GM12874 (cell line): ENCODE data around the gene PTGIS.

ENCODE experiments used
- CTCF ChIP-seq: IDR thresholded peaks from 2 replicates; pipeline ENCODE4 v1.5.1; 2011; ENCODE audit warnings: low read depth, mild to moderate bottlenecking, control low read depth, low read length, moderate library complexity; ENCODE audit not compliant: insufficient read depth

PTGIS gene

DNA sequence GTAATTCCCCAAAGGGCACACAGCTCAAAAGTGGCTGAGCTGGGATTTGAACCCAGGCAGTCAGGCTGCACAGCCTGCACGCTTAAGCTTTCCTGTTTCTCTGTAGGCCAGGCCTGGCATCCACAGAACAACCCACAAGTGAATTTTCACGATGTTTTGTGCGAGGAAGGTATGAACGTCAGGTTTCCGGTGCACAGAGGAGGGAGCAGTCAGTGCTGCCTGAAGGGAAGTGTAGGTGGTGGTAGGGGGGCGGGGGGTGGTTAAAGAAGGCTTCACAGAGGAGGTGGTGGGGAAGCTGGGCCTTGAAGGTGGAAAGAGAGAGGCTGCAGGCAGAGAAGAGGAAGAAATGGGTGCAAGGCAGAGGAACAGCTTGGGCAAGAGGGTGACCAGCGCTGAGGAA lies 99.5 kb downstream of the PTGIS start:
- TF ChIP-seq CTCF: no peak

- no peak for TF ChIP-seq CTCF
These were observed 101.6 kb downstream of the PTGIS start for GRCh38 chr20:49466114-49466912.

GRCh38 chr20:49464556-49464955 lies 103.4 kb downstream of the PTGIS start:
- TF ChIP-seq CTCF: no peak

GRCh38 chr20:49462626-49463025 lies 105.3 kb downstream of the PTGIS start:
- TF ChIP-seq CTCF: no peak

DNA sequence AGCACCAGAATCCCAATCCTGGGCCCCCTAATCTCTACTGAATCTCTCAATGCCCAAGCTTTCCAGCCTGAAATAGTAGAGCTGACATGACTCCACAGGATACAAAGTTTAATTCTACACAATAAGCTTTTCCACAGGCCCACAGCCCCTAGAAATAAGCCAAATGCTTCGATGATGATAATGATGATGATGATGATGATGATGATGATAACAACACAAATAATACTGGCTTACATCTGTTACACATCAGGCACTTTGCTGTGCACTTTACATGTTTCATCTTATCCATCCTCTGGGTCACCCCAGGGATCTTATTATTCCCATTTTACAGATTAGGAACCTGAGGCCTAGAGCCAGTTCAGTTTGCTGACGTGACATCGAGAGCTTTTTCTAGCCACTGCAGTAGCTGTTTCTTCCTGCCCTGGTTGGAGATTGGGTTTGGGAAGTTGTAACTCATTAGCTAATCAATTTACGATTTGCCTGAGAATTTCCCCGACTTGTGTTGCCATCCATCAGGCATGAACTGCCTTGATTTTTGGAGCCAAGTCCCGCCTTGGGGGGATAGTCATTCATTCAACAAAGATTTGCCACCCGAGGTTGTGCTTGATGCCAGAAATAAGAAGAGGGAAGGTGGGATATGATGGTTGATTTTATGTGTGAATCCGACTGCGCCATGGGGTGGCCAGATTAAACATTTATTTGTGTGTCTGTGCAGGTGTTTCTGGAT lies 105.9 kb downstream of the PTGIS start:
- no peak for TF ChIP-seq CTCF

- TF ChIP-seq CTCF: no peak
These were observed 107.0 kb downstream of the PTGIS start for GRCh38 chr20:49460916-49461315.

- no peak for TF ChIP-seq CTCF
These were observed 107.8 kb downstream of the PTGIS start for GRCh38 chr20:49460131-49460530.
